GM12878 (cell line): Measurements from ENCODE around the gene DUOXA2. TPM values are rescaled to one million over a fixed set of nuclear protein-coding genes. Genes with fewer than 3 reads are reported as not detected.

Experiments used
- ATAC-seq: fragments of 200-7000 bp; cut with Tn5 transposase; 3 replicates; pipeline ENCODE4 v1.9.1; 2020; ENCODE audit warnings: mild to moderate bottlenecking, moderate library complexity
- BruUV-seq: library from RNA; stranded (reverse); fragments of 400-500 nt; replicated peaks from 2 replicates; lab custom pipeline; 2021; lab: Mats Ljungman, UMichigan
- CTCF ChIA-PET: fragments of 300-600 bp; sonication (Branson Sonifier 250); formaldehyde crosslinking; extraction: SDS; loops from one replicate; lab custom pipeline; 2021; ENCODE audit warnings: inconsistent platforms; lab: Yijun Ruan, JAX
- POLR2A ChIA-PET: fragments of 350-600 bp; formaldehyde crosslinking; extraction: SDS; loops from one replicate; lab custom pipeline; 2021; ENCODE audit warnings: inconsistent platforms; lab: Charles Lee
- RAD21 ChIA-PET: fragments of 300-600 bp; sonication (Branson Sonifier 250); formaldehyde crosslinking; loops from one replicate; lab custom pipeline; 2023; ENCODE audit warnings: antibody characterized with exemption; ENCODE audit not compliant: unreplicated experiment; lab: Charles Lee
- SMC1A ChIA-PET: fragments of 300-600 bp; sonication (Branson Sonifier 250); formaldehyde crosslinking; loops from one replicate; lab custom pipeline; 2023; ENCODE audit not compliant: unreplicated experiment, uncharacterized antibody; lab: Charles Lee
- DNase-seq: peaks from one replicate; pipeline ENCODE4 v3.0.0-alpha.2; 2011; ENCODE audit warnings: low read depth, low spot score
- FAIRE-seq: peaks from 3 replicates; lab custom pipeline; 2011; peaks lifted over from hg19 to GRCh38; lab: Jason Lieb, UNC
- H2AFZ ChIP-seq: 2 replicates; pipeline ENCODE4 v1.6.0; 2011; ENCODE audit warnings: low read depth, low read length, control low read depth; ENCODE audit not compliant: control insufficient read depth
- H3K27ac ChIP-seq: 2 replicates; pipeline ENCODE4 v1.5.1; 2011; ENCODE audit warnings: control low read depth; ENCODE audit not compliant: control insufficient read depth, insufficient read depth
- H3K27me3 ChIP-seq, 2 experiments: replicated peaks in 1 of 2; 2 replicates each; pipeline versions ENCODE4 v1.6.0 to v1.6.1; 2011; ENCODE audit warnings: low read length in 1 of 2; ENCODE audit not compliant: control insufficient read depth in 2 of 2, insufficient read depth in 2 of 2
- H3K36me3 ChIP-seq, 2 experiments: 2 replicates each; pipeline ENCODE4 v1.5.1; 2011; ENCODE audit warnings: low read length in 1 of 2; ENCODE audit not compliant: control insufficient read depth in 2 of 2, insufficient read depth in 2 of 2
- H3K4me1 ChIP-seq: 2 replicates; pipeline ENCODE4 v1.6.1; 2011; ENCODE audit warnings: mild to moderate bottlenecking, low read length, moderate library complexity, mixed read lengths; ENCODE audit not compliant: control insufficient read depth, insufficient read depth
- H3K4me2 ChIP-seq: 2 replicates; pipeline ENCODE4 v1.6.0; 2011; ENCODE audit warnings: control low read depth; ENCODE audit not compliant: control insufficient read depth, insufficient read depth
- H3K4me3 ChIP-seq: fragments of 200-600 bp; sonication (generic); 2 replicates; pipeline ENCODE4 v1.5.1; 2016
- H3K79me2 ChIP-seq: 2 replicates; pipeline ENCODE4 v1.6.0; 2011; ENCODE audit warnings: low read length; ENCODE audit not compliant: control insufficient read depth, insufficient read depth
- H3K9ac ChIP-seq: 2 replicates; pipeline ENCODE4 v1.8.0; 2011; ENCODE audit warnings: low read length, control low read depth, mixed read lengths; ENCODE audit not compliant: control insufficient read depth, insufficient read depth
- H3K9me3 ChIP-seq: replicated peaks from 3 replicates; pipeline ENCODE4 v1.5.1; 2011; ENCODE audit warnings: mild to moderate bottlenecking, low read length; ENCODE audit not compliant: control insufficient read depth, insufficient read depth
- H4K20me1 ChIP-seq: 2 replicates; pipeline ENCODE4 v1.6.0; 2011; ENCODE audit not compliant: control insufficient read depth, insufficient read depth
- BACH1 ChIP-seq: fragments of 450-650 bp; IDR thresholded peaks from 2 replicates; pipeline ENCODE4 v1.6.1; 2017; ENCODE audit warnings: mild to moderate bottlenecking, borderline replicate concordance
- CEBPB ChIP-seq, 2 experiments: fragments of 150-350 bp in 1 of 2; IDR thresholded peaks; 2 replicates each; pipeline ENCODE4 v1.6.1; 2012 to 2014; ENCODE audit warnings: low read depth in 2 of 2, low read length in 2 of 2, borderline replicate concordance in 1 of 2, inconsistent platforms in 1 of 2
- E2F8 ChIP-seq: fragments of 450-650 bp; IDR thresholded peaks from 2 replicates; pipeline ENCODE4 v1.6.1; 2018; ENCODE audit warnings: mild to moderate bottlenecking, low read depth, moderate library complexity; ENCODE audit not compliant: partially characterized antibody
- FOS ChIP-seq: IDR thresholded peaks from 3 replicates; pipeline ENCODE4 v1.6.1; 2011; ENCODE audit warnings: borderline replicate concordance; ENCODE audit not compliant: insufficient read length; ENCODE audit errors: extremely low read depth
- IRF4 ChIP-seq: IDR thresholded peaks from 2 replicates; pipeline ENCODE4 v1.6.1; 2011; ENCODE audit warnings: low read depth, low read length
- JUNB ChIP-seq: IDR thresholded peaks from 2 replicates; pipeline ENCODE4 v1.6.1; 2016; ENCODE audit warnings: antibody characterized with exemption, mild to moderate bottlenecking
- MYC ChIP-seq: IDR thresholded peaks from 2 replicates; pipeline ENCODE4 v1.6.1; 2011; ENCODE audit warnings: mild to moderate bottlenecking, low read length, moderate library complexity, inconsistent platforms; ENCODE audit not compliant: insufficient read depth, insufficient replicate concordance, insufficient read length, severe bottlenecking
- POLR2A ChIP-seq: IDR thresholded peaks from 2 replicates; pipeline ENCODE4 v1.6.1; 2011; ENCODE audit warnings: low read depth, mild to moderate bottlenecking, low read length
- RFX5 ChIP-seq: IDR thresholded peaks from 2 replicates; pipeline ENCODE4 v1.6.1; 2011; ENCODE audit warnings: low read depth, low read length, improper control_type of control experiment
- SIX5 ChIP-seq: IDR thresholded peaks from 2 replicates; pipeline ENCODE4 v1.6.1; 2011; ENCODE audit warnings: mild to moderate bottlenecking, low read depth, low read length, moderate library complexity; ENCODE audit not compliant: severe bottlenecking
- SMARCA5 ChIP-seq: fragments of 450-650 bp; IDR thresholded peaks from 2 replicates; pipeline ENCODE4 v1.6.1; 2017; ENCODE audit warnings: mild to moderate bottlenecking
- STAT3 ChIP-seq: IDR thresholded peaks from 2 replicates; pipeline ENCODE4 v1.6.1; 2011; ENCODE audit warnings: low read depth, low read length, improper control_type of control experiment
- ZNF24 ChIP-seq: fragments of 450-650 bp; IDR thresholded peaks from 2 replicates; pipeline ENCODE4 v1.6.1; 2017; ENCODE audit warnings: antibody characterized with exemption, mild to moderate bottlenecking
- WGBS: methylation state at CpG from one replicate; pipeline ENCODE4 v1.1.6; 2016; ENCODE audit warnings: low lambda C conversion rate; ENCODE audit not compliant: insufficient replicate concordance, insufficient coverage; ENCODE audit errors: missing lambda C conversion rate; 5-methylcytosine and 5-hydroxymethylcytosine counted together
- in situ Hi-C: fragments of 300-500 bp; cut with MboI; formaldehyde crosslinking; loops from 9 replicates; pipeline ENCODE4 v1.14.3; 2018; ENCODE audit warnings: mixed read lengths
- intact Hi-C: fragments of 100-400 bp; cut with micrococcal nuclease; formaldehyde crosslinking; loops from one replicate; pipeline ENCODE4 v1.14.2; 2022; ENCODE audit not compliant: unreplicated experiment
- polyA plus RNA-seq, 11 experiments: library from polyadenylated mRNA; depleted of rRNA in 4 of 11; unstranded in 6 of 11; stranded (reverse) in 5 of 11; fragments of >200 nt; fragmentation: Nextera tagmentation in 4 of 11; fragmentation: Illumina TruSeq in 1 of 11; extraction: Ambion mirVana in 4 of 11; extraction: Trizol in 1 of 11; gene quantifications; 1 replicate in 1 of 11; 2 replicates in 10 of 11; pipeline versions ENCODE4 v1.2.1 to v1.2.3, GENCODE V29; 2011 to 2016; ENCODE audit warnings: inconsistent platforms in 2 of 11, missing spikeins in 2 of 11, low read depth in 1 of 11
- total RNA-seq, 4 experiments: library from RNA; depleted of rRNA in 3 of 4; stranded (reverse); fragments of >200 nt in 3 of 4; fragmentation: Illumina TruSeq in 1 of 4; extraction: Trizol in 1 of 4; gene quantifications; 2 replicates each; pipeline versions ENCODE4 v1.2.1 to v1.2.3, GENCODE V29; 2013 to 2021

The DUOXA2 gene
- total and polyA plus RNA-seq, 10 of the 15 experiments (the other 5 are each of a cell fraction or from before 2014, with no cell fraction given) = not detected

- no TSS peak for BruUV-seq
- WGBS = 53% methylated on average over 9 of the region's 9 CpGs
- Histone ChIP-seq H3K4me2 (no peak overlapping the region), H3K4me3 (no peak overlapping the region), H3K36me3 (no peaks in the 10 kb centered on the region), H3K27ac (no peak overlapping the region), H2AFZ (no peak overlapping the region), H3K27me3 (no peaks in the 10 kb centered on the region), H3K79me2 (no peaks in the 10 kb centered on the region), H4K20me1 (no peaks in the 10 kb centered on the region), H3K9ac (no peak overlapping the region), H3K9me3 (no peaks in the 10 kb centered on the region), H3K4me1 (no peaks in the 10 kb centered on the region)
- FAIRE-seq (no peak), DNase-seq (no peak), ATAC-seq (no peak)
- SMC1A ChIA-PET = no interaction called here
- POLR2A ChIA-PET = no interaction called here
- intact Hi-C loops = no loop called here
- in situ Hi-C loops = no loop called here
- RAD21 ChIA-PET = no interaction called here
- no peak for TF ChIP-seq SIX5
- TF ChIP-seq MYC = no peak
- CTCF ChIA-PET = interaction anchor here (1.2 to 2.7 kb wide), 2 partner anchors 18 kb away, joined by 4 to 7 read pairs; no protein-coding TSS in a partner anchor
These were observed 30.6 kb downstream of the DUOXA2 start for GRCh38 chr15:45144775-45145174.

GRCh38 chr15:45146405-45146804, 32.3 kb downstream of the DUOXA2 start:
- in situ Hi-C loops (no loop called here), intact Hi-C loops (no loop called here)
- DNase-seq (no peak), FAIRE-seq (no peak), ATAC-seq (no peak)
- Histone ChIP-seq H3K4me2 (no peak overlapping the region), H3K9ac (no peak overlapping the region), H3K4me1 (no peaks in the 10 kb centered on the region), H3K27ac (no peak overlapping the region), H3K4me3 (no peak overlapping the region), H3K27me3 (no peaks in the 10 kb centered on the region), H3K36me3 (no peaks in the 10 kb centered on the region), H3K79me2 (no peaks in the 10 kb centered on the region), H2AFZ (no peak overlapping the region), H4K20me1 (no peaks in the 10 kb centered on the region), H3K9me3 (no peaks in the 10 kb centered on the region)
- RAD21 ChIA-PET = no interaction called here
- POLR2A ChIA-PET = interaction anchor here (0.7 kb wide), 1 partner anchor 12 kb away, joined by 3 read pairs; no protein-coding TSS in a partner anchor
- SMC1A ChIA-PET = interaction anchor here (1.4 kb wide), 1 partner anchor 28 kb away, joined by 5 read pairs; no protein-coding TSS in a partner anchor
- no TSS peak for BruUV-seq
- CTCF ChIA-PET = interaction anchor here (0.6 to 2.7 kb wide), 3 partner anchors 20 to 144 kb away, joined by 3 to 7 read pairs (median 3); no protein-coding TSS in a partner anchor
- WGBS = 74% methylated on average over 4 of the region's 4 CpGs
- TF ChIP-seq FOS = no peak
- TF ChIP-seq JUNB = no peak
- TF ChIP-seq CEBPB (IDR thresholded peaks at IDR 0.05; ENCODE audit: borderline replicate concordance in 1 of 2, low read depth in 2 of 2, low read length in 2 of 2) = no peak
- no peak for TF ChIP-seq E2F8
- no peak for TF ChIP-seq BACH1
- TF ChIP-seq IRF4 = no peak
- no peak for TF ChIP-seq SMARCA5
- TF ChIP-seq STAT3 = no peak
- no peak for TF ChIP-seq ZNF24
- TF ChIP-seq POLR2A = no peak
- TF ChIP-seq RFX5 = no peak
